GM18861 (cell line): ENCODE data around the gene RAPGEF4.

Experiments used
- ATAC-seq: cut with Tn5 transposase; IDR thresholded peaks from one replicate; pipeline ENCODE4 v1.9.1; 2021; ENCODE audit not compliant: unreplicated experiment

RAPGEF4 gene

DNA sequence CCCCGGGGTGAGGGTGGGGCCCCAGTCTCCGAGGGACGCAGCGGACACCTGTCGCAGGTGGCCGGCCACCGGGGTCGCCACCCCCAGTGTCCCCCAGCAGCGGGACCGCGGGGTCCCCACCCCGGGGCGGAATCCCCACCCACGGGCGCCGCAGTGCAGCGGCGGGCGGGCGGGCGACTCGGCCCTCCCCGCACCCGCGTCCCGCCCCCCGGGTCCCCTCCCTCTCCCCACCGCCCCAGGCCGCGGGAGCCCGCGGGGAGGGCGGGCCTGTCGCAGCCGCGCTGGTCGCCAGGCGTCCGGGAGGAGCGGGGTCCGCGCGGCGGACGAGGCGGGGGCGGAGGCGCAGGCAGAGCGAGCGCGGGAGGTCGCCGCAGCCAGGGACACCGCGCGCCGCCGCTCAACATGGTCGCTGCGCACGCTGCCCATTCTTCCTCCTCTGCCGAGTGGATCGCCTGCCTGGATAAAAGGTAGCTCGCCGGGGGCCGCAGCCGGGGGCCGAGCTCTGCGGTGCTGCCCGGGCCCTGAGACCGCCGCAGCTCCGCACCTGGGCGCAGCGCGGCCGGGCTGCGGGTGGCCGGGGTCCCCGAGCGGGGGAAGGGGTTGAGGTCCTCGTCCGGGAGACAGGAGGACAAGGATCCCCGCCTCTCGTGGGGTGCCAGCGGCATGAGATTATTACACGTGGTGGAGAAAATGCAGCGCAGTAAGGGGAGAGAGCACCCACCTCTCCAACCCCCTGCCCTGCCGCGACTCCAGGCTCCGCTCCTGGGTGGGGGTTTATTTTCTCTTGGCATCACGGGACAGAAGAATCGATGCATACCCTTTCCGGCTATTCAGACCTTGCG, at the start of gene RAPGEF4:
Gene RAPGEF4, plus strand, starts transcription at position 264 of the 842 bp plus-strand sequence. Its CDS starts 139 bp downstream, at position 403.
- ATAC-seq, result no peak

GRCh38 chr2:172693037-172693436, 42.6 kb upstream of the RAPGEF4 start:
- ATAC-seq, result no peak

GRCh38 chr2:172693529-172694455, 41.9 kb upstream of the RAPGEF4 start:
- no peak for ATAC-seq

DNA sequence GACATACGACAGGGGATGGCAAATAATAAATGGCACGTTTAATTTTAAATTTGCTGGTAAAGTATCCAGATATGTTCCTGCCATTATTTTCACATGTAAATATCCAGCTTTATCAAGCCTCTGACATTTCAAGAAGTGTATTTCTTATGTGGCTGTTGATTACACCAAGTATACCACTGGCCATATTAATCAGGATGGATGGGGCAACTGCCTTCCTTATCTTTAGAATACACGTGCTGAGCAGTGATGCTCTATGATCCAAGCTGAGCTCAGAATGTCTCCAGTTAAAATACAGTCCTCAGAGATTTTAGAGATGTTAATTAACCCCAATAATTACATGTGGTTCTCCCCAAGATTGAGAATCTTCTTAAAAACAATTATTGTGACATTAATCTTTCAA, 38.3 kb upstream of the RAPGEF4 start:
- no peak for ATAC-seq

DNA sequence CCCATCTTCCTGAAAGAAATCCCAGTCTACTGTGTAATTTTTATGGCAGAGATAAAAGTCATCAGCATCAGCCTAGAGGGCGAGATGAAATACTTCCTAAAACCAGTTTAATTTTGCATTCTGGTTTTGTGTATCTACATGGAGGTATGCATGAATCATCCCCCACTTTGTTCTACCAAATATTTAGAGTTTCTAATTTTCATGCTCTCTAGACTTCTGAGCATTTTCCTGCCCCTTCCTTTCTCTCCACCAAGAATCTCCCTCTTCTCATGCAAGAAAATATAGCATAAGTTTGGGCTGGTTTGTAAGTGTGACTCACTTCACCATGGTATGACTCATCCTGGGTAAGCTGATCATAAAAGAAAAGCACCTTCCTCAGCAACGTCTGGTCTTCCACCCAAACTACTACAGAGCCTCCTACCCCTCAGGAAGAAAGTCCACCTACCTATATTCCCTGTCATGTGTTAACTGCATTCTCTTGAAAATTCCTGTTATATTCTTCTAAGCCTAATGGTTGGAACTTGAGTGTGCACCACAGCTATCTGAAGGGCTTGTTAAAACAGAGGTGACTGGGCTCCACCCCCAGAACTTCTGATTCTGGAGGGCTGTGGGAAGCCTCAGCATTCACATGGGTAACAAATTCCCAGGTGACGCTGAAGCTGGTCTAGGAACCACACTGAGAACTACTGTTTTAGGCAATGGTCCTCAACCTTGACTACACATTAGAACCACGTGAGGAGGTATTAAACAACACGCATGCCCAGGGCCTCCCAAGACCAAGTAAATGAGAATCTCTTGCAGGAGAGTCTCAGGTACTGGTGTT, 37.4 kb upstream of the RAPGEF4 start:
- ATAC-seq, result peak; percentile 91

DNA sequence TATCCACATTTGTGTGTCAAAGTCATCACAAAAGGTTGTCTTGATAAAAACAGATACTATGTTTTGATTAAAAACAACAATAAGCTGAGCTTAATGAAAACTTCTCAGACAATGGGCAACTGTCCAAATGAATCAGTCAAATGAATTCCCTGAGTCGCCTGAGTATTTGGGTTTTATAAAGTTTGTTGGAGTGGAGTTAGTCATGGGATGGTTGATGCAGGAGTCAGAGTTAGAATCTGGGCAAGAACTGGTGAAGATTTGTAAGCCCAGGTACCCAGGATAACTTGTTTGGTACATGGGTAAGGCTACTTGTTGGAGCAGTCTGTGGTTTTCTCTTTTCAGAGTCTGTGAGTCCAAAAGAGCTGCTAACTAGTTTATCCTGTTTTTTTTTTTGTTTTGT, 34.4 kb upstream of the RAPGEF4 start:
- ATAC-seq, result no peak

- ATAC-seq, result no peak
Observed at GRCh38 chr2:172702451-172702850, 33.2 kb upstream of the RAPGEF4 start.

- ATAC-seq, result no peak
Observed at GRCh38 chr2:172704072-172704936, 31.3 kb upstream of the RAPGEF4 start.

DNA sequence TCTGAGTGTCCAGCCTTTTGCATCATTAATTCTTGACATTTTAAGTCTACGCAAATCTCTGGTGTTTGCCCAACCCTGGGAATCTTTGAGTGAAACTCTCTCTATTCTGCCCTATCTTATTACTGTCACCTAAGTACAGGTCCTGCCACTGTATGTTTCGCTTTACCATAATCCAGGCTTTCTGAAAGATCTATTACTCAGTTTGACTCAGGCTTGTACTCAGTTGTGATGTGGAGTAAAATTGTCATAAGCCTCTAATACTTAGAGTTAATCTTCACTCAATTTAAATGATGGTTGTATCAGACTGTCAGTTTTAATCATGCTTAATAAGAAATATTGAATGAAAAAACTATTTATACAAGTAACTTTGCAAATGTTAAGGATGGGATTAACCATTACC, 30.3 kb upstream of the RAPGEF4 start:
- ATAC-seq, result no peak

DNA sequence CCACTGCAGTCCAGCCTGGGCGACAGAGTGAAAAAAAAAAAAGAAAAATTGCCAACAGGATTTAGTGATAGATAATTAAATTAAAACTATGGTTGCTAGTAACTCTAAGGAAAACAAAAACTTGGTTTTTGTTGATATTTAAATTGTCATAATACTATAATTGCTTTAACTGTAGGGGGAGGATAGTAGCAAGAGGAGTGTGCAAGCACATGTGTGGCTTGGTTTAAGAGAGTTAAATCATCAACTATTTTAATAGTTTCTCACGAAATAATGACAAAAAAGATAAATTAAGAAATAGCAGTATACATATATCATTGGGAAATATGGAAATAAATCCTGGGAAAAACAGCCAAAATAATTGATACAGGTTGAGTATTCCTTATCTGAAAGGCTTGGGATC, 27.4 kb upstream of the RAPGEF4 start:
- no peak for ATAC-seq

DNA sequence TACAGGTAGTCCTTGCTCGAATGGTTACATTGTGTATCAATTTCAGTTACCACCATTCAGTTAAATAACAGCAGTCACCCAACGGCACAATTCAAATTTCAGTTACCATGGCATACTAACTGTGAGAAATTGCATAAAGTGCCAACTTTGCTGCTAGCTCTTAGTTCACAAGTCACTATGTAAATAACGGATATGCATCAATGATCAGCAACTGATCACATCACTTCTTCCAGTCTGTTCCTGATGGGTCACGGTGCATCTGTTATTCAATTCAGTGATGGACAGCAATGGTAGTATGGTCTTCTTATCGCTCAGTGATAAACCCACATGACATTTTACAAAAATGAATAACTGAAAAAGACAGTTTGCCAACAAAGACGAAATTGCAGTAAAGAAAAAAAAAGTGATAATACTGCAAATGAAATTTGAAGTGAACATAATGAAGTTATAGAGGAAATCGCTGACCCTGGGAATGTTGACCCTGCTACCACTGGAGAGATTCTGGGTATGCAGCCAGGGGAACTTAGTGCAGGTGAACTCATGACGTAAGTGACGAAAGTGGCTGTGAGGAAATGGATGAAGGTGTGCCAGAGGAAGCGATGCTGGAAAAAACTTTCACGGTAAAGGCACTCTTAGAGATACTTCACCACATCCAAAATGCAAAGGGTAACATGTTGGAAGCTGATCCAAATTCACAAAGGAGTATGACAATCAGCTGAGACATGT, 25.9 kb upstream of the RAPGEF4 start:
- ATAC-seq, result no peak

- no peak for ATAC-seq
Observed at GRCh38 chr2:172710584-172711047, 25.0 kb upstream of the RAPGEF4 start.

DNA sequence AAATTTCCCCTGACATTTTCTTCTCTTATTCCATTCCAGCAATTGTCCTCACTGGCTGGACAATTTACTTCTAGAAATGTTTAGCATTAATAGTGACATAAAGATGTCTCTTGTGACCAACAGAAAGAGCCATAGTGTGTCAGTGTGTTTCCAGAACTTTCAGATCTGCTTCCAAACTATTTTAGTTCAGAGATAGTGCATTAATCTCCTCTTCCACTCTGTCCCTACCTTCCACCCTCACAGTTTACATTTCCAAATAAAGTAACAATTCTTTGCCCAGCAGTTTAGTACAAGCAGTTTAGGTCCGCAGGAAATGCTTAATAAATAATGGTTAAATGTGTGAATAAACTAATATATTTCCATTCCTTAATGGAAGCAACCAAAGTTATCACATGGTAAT, 24.5 kb upstream of the RAPGEF4 start:
- no peak for ATAC-seq

DNA sequence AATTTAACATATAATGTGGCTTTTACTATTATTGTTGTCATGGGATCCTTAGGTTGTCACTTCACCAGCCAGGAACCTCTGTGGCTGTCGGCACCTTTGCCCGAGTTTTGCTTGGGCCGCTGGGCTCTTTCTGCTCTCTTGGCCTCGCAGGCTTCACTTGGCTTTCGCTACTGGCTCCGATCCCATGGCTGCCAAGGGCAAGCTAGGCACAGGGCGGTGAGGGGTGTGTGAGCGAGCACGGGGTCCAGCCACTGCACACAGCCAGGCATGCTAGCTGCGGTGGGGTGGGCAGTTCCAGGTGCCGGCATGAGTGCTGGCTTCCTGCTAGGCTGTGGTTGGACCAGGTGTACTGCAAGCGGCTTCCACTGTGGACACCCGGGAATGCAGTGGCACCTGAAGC, 23.4 kb upstream of the RAPGEF4 start:
- ATAC-seq, result no peak

DNA sequence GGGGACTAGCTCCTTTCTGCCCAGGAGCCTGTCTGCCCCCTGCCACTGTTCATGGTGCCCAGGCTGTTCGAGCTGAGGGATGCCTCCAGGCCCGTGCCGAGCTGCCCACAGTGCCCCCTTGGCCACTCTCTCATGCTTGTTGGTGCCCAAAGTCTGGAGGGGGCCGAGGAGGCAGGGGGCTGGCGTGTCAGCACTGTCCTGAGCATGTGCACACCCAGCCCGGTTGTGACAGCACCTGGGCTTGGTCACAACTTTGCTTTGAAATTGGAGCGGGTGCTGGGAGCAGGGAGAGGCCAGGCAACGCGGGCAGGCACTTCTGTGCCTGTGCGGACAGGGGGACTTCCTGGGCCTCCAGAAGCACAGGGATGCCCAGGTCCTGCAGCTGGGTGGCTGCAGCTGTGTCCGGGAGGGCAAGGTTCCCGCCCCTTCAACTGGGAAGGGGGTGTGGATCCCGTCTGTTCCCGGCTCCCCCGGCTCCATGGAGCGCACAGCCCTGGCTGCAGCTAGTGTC, 22.2 kb upstream of the RAPGEF4 start:
- ATAC-seq, result no peak

DNA sequence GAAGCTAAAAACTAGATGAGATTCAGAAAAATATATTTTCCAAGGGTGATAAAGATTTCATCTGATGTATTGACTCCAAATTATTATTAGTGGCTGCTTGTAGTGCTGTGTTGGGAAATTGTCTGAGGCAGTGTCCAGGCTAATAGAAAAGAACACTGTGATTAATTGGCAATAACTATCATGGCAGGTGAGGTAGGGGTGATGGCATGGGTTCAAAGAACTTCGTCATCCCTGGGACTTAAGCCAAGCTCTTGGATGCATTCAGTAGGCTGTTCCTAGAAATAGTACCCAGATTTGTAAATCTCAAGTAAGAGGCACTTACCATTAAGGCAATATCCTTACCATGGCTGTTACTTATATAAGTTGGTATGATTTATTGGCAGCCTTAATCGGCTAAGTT, 13.2 kb upstream of the RAPGEF4 start:
- ATAC-seq, result no peak

- ATAC-seq, result no peak
Observed at GRCh38 chr2:172723286-172723685, 12.4 kb upstream of the RAPGEF4 start.

DNA sequence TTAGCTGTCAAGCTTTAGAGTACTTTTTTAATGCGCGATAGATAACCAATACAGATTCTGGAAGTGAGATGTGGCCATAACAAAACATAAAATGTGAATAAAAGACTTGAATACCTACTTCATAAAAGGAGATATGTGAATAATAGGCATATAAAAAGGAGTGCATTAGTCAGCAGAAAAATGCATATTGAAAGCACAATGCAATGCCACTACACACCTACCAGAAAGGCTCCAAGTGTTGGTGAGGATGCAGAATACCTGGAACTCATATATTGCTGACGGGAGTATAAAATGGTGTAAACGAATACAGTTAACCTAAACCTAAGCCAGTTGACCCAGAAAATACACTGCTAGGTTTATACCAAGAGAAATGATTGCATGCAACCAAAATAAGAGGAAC, 10.9 kb upstream of the RAPGEF4 start:
- ATAC-seq, result no peak

DNA sequence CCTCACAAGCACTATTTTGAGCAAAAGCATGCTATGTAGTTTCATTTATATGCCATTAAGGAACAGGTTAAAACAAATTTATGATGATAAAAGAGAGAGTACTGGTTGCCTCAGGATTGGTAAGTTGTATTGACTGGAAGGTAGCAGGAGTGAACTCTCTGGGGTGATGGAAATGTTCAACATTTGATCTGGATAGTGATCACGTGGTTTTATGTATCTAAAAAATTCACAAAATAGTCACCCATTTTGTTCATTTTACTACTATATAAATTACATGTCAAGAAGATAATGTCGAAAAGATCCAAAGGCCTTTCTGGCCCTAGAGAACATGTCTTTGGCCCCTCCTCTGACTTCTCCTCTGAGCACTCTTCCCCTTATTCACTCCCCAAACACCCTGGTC, 10.4 kb upstream of the RAPGEF4 start:
- ATAC-seq, result no peak
